Mesenchymal stem cell (in vitro differentiated cells and primary cell): ENCODE results near the gene DLX1.

Experiments
- DNase-seq: peaks from one replicate; pipeline ENCODE4 v3.0.0-alpha.2; 2013
- H2AFZ ChIP-seq: one replicate; pipeline ENCODE4 v1.6.1; 2013; ENCODE audit warnings: low read depth, mild to moderate bottlenecking, control low read depth, inconsistent platforms, low read length, moderate library complexity
- H2AK5ac ChIP-seq: 2 replicates; pipeline ENCODE4 v1.6.1; 2013; ENCODE audit warnings: low read length, moderate library complexity, mild to moderate bottlenecking, inconsistent platforms; ENCODE audit not compliant: severe bottlenecking
- H2BK120ac ChIP-seq: one replicate; pipeline ENCODE4 v1.6.1; 2013; ENCODE audit warnings: low read depth, mild to moderate bottlenecking, inconsistent platforms, low read length, moderate library complexity
- H2BK12ac ChIP-seq, 2 experiments: one replicate each; pipeline ENCODE4 v1.6.1; 2013; ENCODE audit warnings: inconsistent platforms in 2 of 2, low read length in 2 of 2, mild to moderate bottlenecking in 2 of 2, moderate library complexity in 2 of 2, control low read depth in 1 of 2
- H2BK15ac ChIP-seq: one replicate; pipeline ENCODE4 v1.6.1; 2013; ENCODE audit warnings: mild to moderate bottlenecking, low read depth, inconsistent platforms; ENCODE audit not compliant: poor library complexity, severe bottlenecking
- H2BK5ac ChIP-seq: 2 replicates; pipeline ENCODE4 v1.6.1; 2013; ENCODE audit warnings: low read depth, mild to moderate bottlenecking, low read length, control low read depth, inconsistent platforms; ENCODE audit not compliant: poor library complexity, severe bottlenecking
- H3K14ac ChIP-seq, 2 experiments: one replicate each; pipeline ENCODE4 v1.6.1; 2013; ENCODE audit warnings: inconsistent platforms in 2 of 2, low read length in 2 of 2, control low read depth in 1 of 2, mild to moderate bottlenecking in 1 of 2, moderate library complexity in 1 of 2
- H3K18ac ChIP-seq, 2 experiments: one replicate each; pipeline ENCODE4 v1.6.1; 2013; ENCODE audit warnings: inconsistent platforms in 2 of 2, low read length in 2 of 2, control low read depth in 1 of 2, low read depth in 1 of 2, mild to moderate bottlenecking in 1 of 2
- H3K23ac ChIP-seq, 2 experiments: one replicate each; pipeline ENCODE4 v1.6.1; 2013; ENCODE audit warnings: inconsistent platforms in 2 of 2, low read length in 2 of 2, mild to moderate bottlenecking in 2 of 2, moderate library complexity in 2 of 2, control low read depth in 1 of 2
- H3K27ac ChIP-seq: 2 replicates; pipeline ENCODE4 v1.5.1; 2013; ENCODE audit warnings: mild to moderate bottlenecking, moderate library complexity, low read length, control low read depth, inconsistent platforms; ENCODE audit not compliant: poor library complexity, severe bottlenecking
- H3K27me3 ChIP-seq, 2 experiments: 2 replicates each; pipeline versions ENCODE4 v1.6.1 to v1.7.0; 2013; ENCODE audit warnings: low read length in 2 of 2, mild to moderate bottlenecking in 2 of 2, moderate library complexity in 2 of 2, control low read depth in 1 of 2, inconsistent platforms in 1 of 2; ENCODE audit not compliant: control insufficient read depth in 1 of 2, insufficient read depth in 1 of 2
- H3K36me3 ChIP-seq, 2 experiments: 2 replicates each; pipeline versions ENCODE4 v1.6.1 to v1.7.0; 2013; ENCODE audit warnings: low read length in 2 of 2, control low read depth in 1 of 2, inconsistent platforms in 1 of 2, low read depth in 1 of 2, mild to moderate bottlenecking in 1 of 2; ENCODE audit not compliant: insufficient read depth in 2 of 2, control insufficient read depth in 1 of 2
- H3K4ac ChIP-seq, 2 experiments: one replicate each; pipeline ENCODE4 v1.6.1; 2013; ENCODE audit warnings: inconsistent platforms in 2 of 2, low read length in 2 of 2, mild to moderate bottlenecking in 2 of 2, moderate library complexity in 2 of 2, control low read depth in 1 of 2, low read depth in 1 of 2
- H3K4me1 ChIP-seq: 2 replicates; pipeline ENCODE4 v1.6.1; 2013; ENCODE audit warnings: low read depth, low read length, control low read depth; ENCODE audit not compliant: control insufficient read depth, insufficient read depth
- H3K4me2 ChIP-seq: 2 replicates; pipeline ENCODE4 v1.6.1; 2013; ENCODE audit warnings: low read length, mild to moderate bottlenecking, inconsistent platforms; ENCODE audit not compliant: poor library complexity, severe bottlenecking
- H3K4me3 ChIP-seq, 2 experiments: 2 replicates each; pipeline versions ENCODE4 v1.5.1 to v1.7.0; 2013; ENCODE audit warnings: low read length in 2 of 2, mild to moderate bottlenecking in 2 of 2, control low read depth in 1 of 2, low read depth in 1 of 2; ENCODE audit not compliant: insufficient read depth in 1 of 2
- H3K79me1 ChIP-seq: replicated peaks from 2 replicates; pipeline ENCODE4 v1.6.1; 2013; ENCODE audit warnings: mild to moderate bottlenecking, control low read depth, low read length, inconsistent platforms; ENCODE audit not compliant: poor library complexity, severe bottlenecking
- H3K9ac ChIP-seq: 2 replicates; pipeline ENCODE4 v1.7.0; 2013; ENCODE audit warnings: mild to moderate bottlenecking, low read length, moderate library complexity
- H3K9me3 ChIP-seq: 2 replicates; pipeline ENCODE4 v1.7.0; 2013; ENCODE audit warnings: mild to moderate bottlenecking, low read length; ENCODE audit not compliant: control insufficient read depth
- H4K8ac ChIP-seq: one replicate; pipeline ENCODE4 v1.6.1; 2013; ENCODE audit warnings: inconsistent platforms, mild to moderate bottlenecking, low read length, moderate library complexity
- H4K91ac ChIP-seq: one replicate; pipeline ENCODE4 v1.6.1; 2013; ENCODE audit warnings: mild to moderate bottlenecking, low read length, inconsistent platforms
- WGBS: methylation state at CpG from one replicate; pipeline ENCODE4 v1.1.7; 2013; ENCODE audit warnings: mixed read lengths; 5-methylcytosine and 5-hydroxymethylcytosine counted together

DLX1 gene

GRCh38 chr2:172082105-172082943 lies 3.0 kb upstream of the DLX1 start:
- Histone ChIP-seq H2AFZ (no peak overlapping the region), H3K27me3 (peaks cover 72 to 90% of the 10 kb centered on the region in 2 experiments), H3K9ac (no peak overlapping the region), H2BK5ac (no peak overlapping the region), H3K79me1 (no peaks in the 10 kb centered on the region), H4K91ac (no peak overlapping the region), H2BK15ac (no peak overlapping the region), H3K14ac (no peak overlapping the region), H2AK5ac (no peak overlapping the region), H3K27ac (no peak overlapping the region), H3K4ac (no peak overlapping the region), H2BK120ac (no peak overlapping the region), H3K4me1 (peaks cover 37% of the 10 kb centered on the region), H3K36me3 (no peaks in the 10 kb centered on the region), H2BK12ac (no peak overlapping the region), H3K23ac (no peak overlapping the region), H3K9me3 (peaks cover 9% of the 10 kb centered on the region), H3K18ac (no peak overlapping the region), H3K4me3 (no peak overlapping the region), H4K8ac (no peak overlapping the region), H3K4me2 (no peak overlapping the region)
- DNase-seq, result no peak
- 3% methylated on average over 12 of the region's 14 CpGs for WGBS

GRCh38 chr2:172082944-172083627 lies 2.2 kb upstream of the DLX1 start:
- H2BK12ac ChIP-seq, result no peak overlapping the region
- H4K8ac ChIP-seq, result no peak overlapping the region
- no peak overlapping the region for H2BK15ac ChIP-seq
- peaks cover 80 to 96% of the 10 kb centered on the region in 2 experiments for H3K27me3 ChIP-seq
- H3K79me1 ChIP-seq, result no peaks in the 10 kb centered on the region
- H3K9ac ChIP-seq, result no peak overlapping the region
- H3K4ac ChIP-seq, result no peak overlapping the region
- H3K14ac ChIP-seq, result no peak overlapping the region
- H3K18ac ChIP-seq, result no peak overlapping the region
- H3K36me3 ChIP-seq, result no peaks in the 10 kb centered on the region
- no peak overlapping the region for H2AK5ac ChIP-seq
- no peak overlapping the region for H4K91ac ChIP-seq
- peaks cover 9% of the 10 kb centered on the region for H3K9me3 ChIP-seq
- peak overlapping the region in 1 of 2 experiments; percentile 23 for H3K23ac ChIP-seq
- H2BK120ac ChIP-seq, result no peak overlapping the region
- peaks cover 42% of the 10 kb centered on the region for H3K4me1 ChIP-seq
- peak overlapping the region; percentile 16 for H3K4me2 ChIP-seq
- no peak overlapping the region for H2AFZ ChIP-seq
- DNase-seq, result peak; percentile 27
- no peak overlapping the region for H3K27ac ChIP-seq
- 2% methylated on average over 42 of the region's 42 CpGs for WGBS
- H2BK5ac ChIP-seq, result no peak overlapping the region
- peak overlapping the region in 1 of 2 experiments; percentile 8 for H3K4me3 ChIP-seq

- Histone ChIP-seq H3K27me3 (peaks cover 87 to 97% of the 10 kb centered on the region in 2 experiments), H4K91ac (no peak overlapping the region), H3K23ac (no peak overlapping the region), H2BK15ac (no peak overlapping the region), H3K4me1 (peaks cover 42% of the 10 kb centered on the region), H3K9me3 (peaks cover 11% of the 10 kb centered on the region), H3K79me1 (no peaks in the 10 kb centered on the region), H3K9ac (no peak overlapping the region), H4K8ac (no peak overlapping the region), H3K4ac (no peak overlapping the region), H2AFZ (no peak overlapping the region), H2AK5ac (no peak overlapping the region), H2BK5ac (no peak overlapping the region), H3K14ac (no peak overlapping the region), H2BK12ac (no peak overlapping the region), H3K18ac (no peak overlapping the region), H3K4me2 (peak overlapping the region; percentile 93), H3K4me3 (peak overlapping the region in 1 of 2 experiments; percentile 74), H2BK120ac (no peak overlapping the region), H3K36me3 (no peaks in the 10 kb centered on the region), H3K27ac (no peak overlapping the region)
- 4% methylated on average over 19 of the region's 23 CpGs for WGBS
- DNase-seq, result peak; percentile 26
These were observed 1.5 kb upstream of the DLX1 start for GRCh38 chr2:172083628-172084394.

GRCh38 chr2:172084395-172084644 lies 987 bp upstream of the DLX1 start:
- H3K36me3 ChIP-seq, result no peaks in the 10 kb centered on the region
- no peak overlapping the region for H2BK15ac ChIP-seq
- no peak overlapping the region for H3K23ac ChIP-seq
- H3K27me3 ChIP-seq, result peaks cover 92 to 97% of the 10 kb centered on the region in 2 experiments
- H2BK12ac ChIP-seq, result no peak overlapping the region
- no peaks in the 10 kb centered on the region for H3K79me1 ChIP-seq
- no peak overlapping the region for H2BK120ac ChIP-seq
- H3K9me3 ChIP-seq, result peaks cover 11% of the 10 kb centered on the region
- no peak overlapping the region for H4K8ac ChIP-seq
- no peak overlapping the region for H3K14ac ChIP-seq
- H4K91ac ChIP-seq, result no peak overlapping the region
- peak overlapping the region in 1 of 2 experiments; percentile 74 for H3K4me3 ChIP-seq
- no peak overlapping the region for H3K9ac ChIP-seq
- no peak overlapping the region for H3K4ac ChIP-seq
- no peak overlapping the region for H2BK5ac ChIP-seq
- under 1% methylated on average over 17 of the region's 17 CpGs for WGBS
- peak overlapping the region; percentile 93 for H3K4me2 ChIP-seq
- H3K18ac ChIP-seq, result no peak overlapping the region
- no peak overlapping the region for H2AFZ ChIP-seq
- peaks cover 42% of the 10 kb centered on the region for H3K4me1 ChIP-seq
- H2AK5ac ChIP-seq, result no peak overlapping the region
- H3K27ac ChIP-seq, result no peak overlapping the region
- no peak for DNase-seq
